Left forelimb (tissue), 1 donor: ENCODE results near the gene SLC6A17.

ENCODE experiments used
- DNase-seq: peaks from one replicate; pipeline ENCODE4 v3.0.0-alpha.2; 2018; ENCODE audit warnings: low spot score

Gene SLC6A17

GRCh38 chr1:110205156-110205555 lies 54.9 kb downstream of the SLC6A17 start:
- no peak for DNase-seq

- no peak for DNase-seq
These were observed 55.4 kb downstream of the SLC6A17 start for GRCh38 chr1:110205591-110206155.

- no peak for DNase-seq
These were observed 56.1 kb downstream of the SLC6A17 start for GRCh38 chr1:110206261-110206920.

GRCh38 chr1:110207831-110208230 lies 57.5 kb downstream of the SLC6A17 start:
- DNase-seq = peak; percentile 79

GRCh38 chr1:110208916-110209645 lies 58.8 kb downstream of the SLC6A17 start:
- no peak for DNase-seq

- peak; percentile 78 for DNase-seq
These were observed 59.7 kb downstream of the SLC6A17 start, which contains the start of gene KCNC4 for GRCh38 chr1:110209715-110210603. TSS of gene KCNC4 (plus strand) at chr1:110210314. CDS start at chr1:110211500, 1,186 bp downstream.

- no peak for DNase-seq
These were observed 60.6 kb downstream of the SLC6A17 start for GRCh38 chr1:110210604-110211495.

GRCh38 chr1:110211496-110212168 lies 61.3 kb downstream of the SLC6A17 start:
- no peak for DNase-seq

GRCh38 chr1:110212169-110213142 lies 62.2 kb downstream of the SLC6A17 start:
- no peak for DNase-seq

- DNase-seq = no peak
These were observed 62.8 kb downstream of the SLC6A17 start for GRCh38 chr1:110213143-110213540.

GRCh38 chr1:110214454-110215404 lies 64.4 kb downstream of the SLC6A17 start:
- DNase-seq = no peak

- DNase-seq = no peak
These were observed 65.6 kb downstream of the SLC6A17 start for GRCh38 chr1:110215621-110216515.

GRCh38 chr1:110216844-110217444 lies 66.7 kb downstream of the SLC6A17 start:
- DNase-seq = no peak

- no peak for DNase-seq
These were observed 67.8 kb downstream of the SLC6A17 start for GRCh38 chr1:110218137-110218536.

- DNase-seq = no peak
These were observed 68.4 kb downstream of the SLC6A17 start for GRCh38 chr1:110218739-110219138.

- DNase-seq = no peak
These were observed 70.0 kb downstream of the SLC6A17 start for GRCh38 chr1:110220324-110220723.

- DNase-seq = no peak
These were observed 70.8 kb downstream of the SLC6A17 start for GRCh38 chr1:110221119-110221518.
